Measurements from ENCODE around the gene ANKRD36B.
"Not testable (repeated sequence)": the region's sequence is repeated elsewhere in the genome, so short reads cannot be mapped to it uniquely, and the experiment has no call there.

The ANKRD36B gene

DNA sequence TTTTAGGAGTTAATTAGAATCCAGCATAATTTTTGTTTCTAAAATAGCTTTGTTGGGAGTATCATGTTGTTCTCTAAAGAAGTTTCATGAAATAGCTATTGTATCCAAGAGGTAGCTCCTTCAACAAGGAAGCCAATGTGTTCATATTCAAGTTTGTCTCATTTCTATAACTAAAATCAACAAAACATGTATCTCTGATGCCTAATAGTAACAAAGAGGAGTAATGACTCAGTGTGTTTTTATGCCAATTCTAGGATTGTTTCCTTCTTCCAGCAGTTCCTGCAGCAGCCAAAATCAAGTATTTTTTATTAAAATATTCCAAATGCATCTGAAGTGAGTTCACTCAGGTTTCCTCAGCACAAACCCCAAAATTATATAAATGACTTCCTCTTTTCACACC, 41.1 kb downstream of the ANKRD36B start:
- not testable (repeated sequence) for DNase-seq

DNA sequence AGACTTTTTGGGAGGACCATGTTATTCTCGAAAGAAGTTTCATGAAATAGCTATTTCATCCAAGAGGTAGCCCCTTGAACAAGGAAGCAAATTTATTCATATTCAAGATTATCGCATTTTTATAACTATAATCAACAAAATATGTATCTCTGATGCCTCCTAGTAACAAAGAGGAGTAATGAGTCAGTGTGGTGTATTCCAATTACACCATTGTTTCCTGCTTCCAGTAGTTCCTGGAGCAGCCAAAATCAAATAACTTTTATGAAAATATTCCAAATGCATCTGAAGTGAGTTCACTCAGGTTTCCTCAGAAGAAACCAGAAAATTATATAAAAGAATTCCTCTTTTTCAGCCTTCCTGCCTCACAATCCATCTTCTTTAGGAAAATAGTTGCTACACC, 43.0 kb downstream of the ANKRD36B start:
- no peak for DNase-seq

DNA sequence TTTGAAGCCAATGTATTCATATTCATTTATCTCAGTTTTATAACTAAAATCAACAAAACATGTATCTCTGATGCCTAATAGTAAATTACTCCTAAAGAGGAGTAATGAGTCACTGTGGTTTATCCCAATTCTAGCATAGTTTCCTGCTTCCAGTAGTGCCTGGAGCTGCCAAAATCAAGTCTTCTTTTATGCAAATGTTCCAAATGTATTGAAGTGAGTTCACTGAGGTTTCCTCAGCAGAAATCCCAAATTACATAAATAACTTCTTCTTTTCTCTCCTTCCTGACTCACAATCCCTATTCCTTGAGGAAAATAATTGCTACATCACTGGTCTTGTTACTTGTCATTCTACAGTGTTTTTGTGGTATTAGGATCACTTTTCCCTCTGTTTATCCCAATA, 44.8 kb downstream of the ANKRD36B start:
- DNase-seq: not testable (repeated sequence)

DNA sequence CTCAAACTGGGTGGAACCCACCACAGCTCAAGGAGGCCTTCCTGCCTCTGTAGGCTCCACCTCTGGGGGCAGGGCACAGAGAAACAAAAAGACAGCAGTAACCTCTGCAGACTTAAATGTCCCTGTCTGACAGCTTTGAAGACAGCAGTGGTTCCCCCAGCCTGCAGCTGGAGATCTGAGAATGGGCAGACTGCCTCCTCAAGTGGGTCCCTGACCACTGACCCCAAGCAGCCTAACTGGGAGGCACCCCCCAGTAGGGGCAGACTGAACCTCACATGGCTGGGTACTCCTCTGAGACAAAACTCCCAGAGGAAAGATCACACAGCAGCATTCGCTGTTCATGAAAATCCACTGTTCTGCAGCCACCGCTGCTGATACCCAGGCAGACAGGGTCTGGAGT, 63.8 kb downstream of the ANKRD36B start:
- DNase-seq: not testable (repeated sequence)

DNA sequence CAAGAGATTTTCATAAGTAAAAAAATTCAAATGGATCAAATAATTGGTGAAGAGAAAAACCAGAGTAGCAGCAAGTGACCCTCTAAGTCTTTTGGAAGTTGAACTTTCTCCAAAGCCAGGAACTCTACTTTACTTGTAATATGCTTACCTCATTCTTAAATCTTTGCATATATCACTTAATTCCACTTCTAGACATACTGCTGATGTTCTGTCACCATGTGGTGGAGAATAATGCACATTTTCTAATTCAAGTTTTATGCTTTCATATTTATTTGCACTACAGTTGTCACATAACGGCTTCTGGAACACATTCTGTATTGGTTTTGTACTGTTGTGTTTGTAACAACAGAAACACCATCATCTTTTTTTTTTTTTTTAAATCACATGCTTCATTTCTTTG, 65.9 kb downstream of the ANKRD36B start:
- DNase-seq: not testable (repeated sequence)

DNA sequence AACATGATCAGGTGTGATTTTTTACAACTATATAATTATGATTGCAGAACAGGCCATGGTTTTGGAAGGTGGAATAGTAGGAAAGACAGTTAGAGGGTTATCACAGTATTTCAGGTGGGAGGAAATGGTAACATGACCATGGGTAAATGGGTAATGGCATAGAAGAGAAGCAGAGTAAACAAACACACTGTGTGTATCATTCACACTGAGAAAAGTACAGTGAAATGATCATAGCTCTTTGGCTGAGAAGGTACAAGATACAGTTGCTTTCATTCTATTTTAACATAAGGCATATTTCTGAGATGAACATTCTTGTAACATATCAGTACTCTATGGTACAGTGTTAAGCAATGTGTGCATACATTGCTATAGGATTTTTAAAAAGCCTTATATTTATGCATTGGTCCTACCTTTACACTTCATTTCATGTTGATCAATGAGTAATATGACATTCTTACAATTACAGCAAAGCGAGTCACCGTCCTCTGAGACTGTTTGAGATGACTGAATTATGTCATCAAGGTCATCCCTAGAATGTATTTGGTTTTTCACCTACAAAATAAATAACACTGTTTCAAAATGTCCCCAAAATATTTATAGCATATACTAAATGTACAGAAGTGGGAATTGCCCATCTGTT, 66.6 kb downstream of the ANKRD36B start:
- DNase-seq: not testable (repeated sequence)

DNA sequence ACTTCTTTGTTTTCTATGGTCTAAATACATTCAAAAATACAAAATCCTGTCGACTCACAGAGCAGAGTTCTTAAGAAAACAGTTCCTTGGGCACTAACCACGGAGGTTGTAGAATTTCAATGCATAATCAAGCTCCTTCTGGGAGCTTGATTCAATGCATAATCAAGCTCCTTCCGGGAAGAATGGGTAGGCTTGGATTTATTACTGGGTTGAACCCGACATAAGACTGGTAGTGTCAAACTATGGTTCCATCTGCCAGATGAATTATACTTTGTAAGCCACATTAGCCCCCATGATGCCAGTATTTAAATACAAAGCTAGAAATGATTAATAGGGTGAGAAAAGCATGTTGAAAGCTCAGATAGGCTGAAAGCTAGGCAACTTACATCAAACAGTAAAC, 94.0 kb downstream of the ANKRD36B start:
- not testable (repeated sequence) for DNase-seq

DNA sequence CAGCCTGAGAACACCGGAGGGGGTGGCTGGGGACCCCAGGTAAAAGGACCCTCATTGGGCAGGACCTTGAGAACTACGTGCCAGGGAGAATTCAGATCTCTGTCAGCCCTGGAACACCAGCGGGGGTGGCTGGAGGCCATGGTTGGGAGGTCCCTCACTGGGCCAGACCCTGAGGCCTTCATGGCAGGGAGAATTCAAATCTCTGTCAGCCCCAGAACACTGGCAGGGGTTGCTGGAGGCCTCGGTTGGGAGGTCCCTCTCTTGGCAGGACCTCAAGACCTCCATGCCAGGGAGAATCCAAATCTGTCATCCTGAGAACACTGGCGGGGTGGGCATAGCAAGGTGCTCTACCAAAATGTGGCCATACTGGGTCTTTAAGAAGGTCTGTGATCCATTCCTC, 99.5 kb downstream of the ANKRD36B start:
- peak in 3 of 4 experiments; percentile 0 to 1 (median 1) for DNase-seq
